Iris pigment epithelial cell (primary cell): ENCODE measurements around the gene PSKH1.
"Not testable (repeated sequence)": the region's sequence is repeated elsewhere in the genome, so short reads cannot be mapped to it uniquely, and the experiment has no call there.

Experiments
- DNase-seq: peaks from one replicate; pipeline ENCODE4 v3.0.0-alpha.2; 2011; ENCODE audit warnings: low read depth

Gene PSKH1

GRCh38 chr16:67961551-67961957 lies 68.5 kb downstream of the PSKH1 start:
- DNase-seq, result no peak

- DNase-seq, result no peak
Observed at GRCh38 chr16:67962135-67962534, 69.1 kb downstream of the PSKH1 start.

- no peak for DNase-seq
Observed at GRCh38 chr16:67963292-67963661, 70.2 kb downstream of the PSKH1 start.

GRCh38 chr16:67963662-67964321 lies 70.7 kb downstream of the PSKH1 start:
- DNase-seq, result no peak

- no peak for DNase-seq
Observed at GRCh38 chr16:67964477-67965131, 71.5 kb downstream of the PSKH1 start.

- peak; percentile 41 for DNase-seq
Observed at GRCh38 chr16:67965668-67966548, 72.9 kb downstream of the PSKH1 start.

GRCh38 chr16:67966549-67967182 lies 73.6 kb downstream of the PSKH1 start:
- peak; percentile 53 for DNase-seq

- DNase-seq, result peak; percentile 33
Observed at GRCh38 chr16:67967183-67967957, 74.3 kb downstream of the PSKH1 start.

- DNase-seq, result peak; percentile 36
Observed at GRCh38 chr16:67967958-67968399, 74.9 kb downstream of the PSKH1 start.

- peak; percentile 70 for DNase-seq
Observed at GRCh38 chr16:67968400-67969253, 75.6 kb downstream of the PSKH1 start, which contains the start of gene SLC12A4. SLC12A4 (minus strand) TSS chr16:67968637; CDS start chr16:67968553, 84 bp downstream.

GRCh38 chr16:67969254-67970039 lies 76.4 kb downstream of the PSKH1 start:
- peak; percentile 34 for DNase-seq

GRCh38 chr16:67971111-67971510 lies 78.1 kb downstream of the PSKH1 start:
- DNase-seq, result no peak

GRCh38 chr16:67972285-67972684 lies 79.2 kb downstream of the PSKH1 start:
- not testable (repeated sequence) for DNase-seq

GRCh38 chr16:67975321-67976105 lies 82.5 kb downstream of the PSKH1 start:
- DNase-seq, result no peak

- no peak for DNase-seq
Observed at GRCh38 chr16:67976205-67976604, 83.2 kb downstream of the PSKH1 start.

- no peak for DNase-seq
Observed at GRCh38 chr16:67977005-67977404, 84.0 kb downstream of the PSKH1 start.

GRCh38 chr16:67977469-67978227 lies 84.6 kb downstream of the PSKH1 start:
- no peak for DNase-seq
